Muscle layer of duodenum (tissue), 2 donors: Measurements from ENCODE around the gene CCR3.

Experiments
- H3K27ac ChIP-seq: one replicate; pipeline ENCODE4 v1.7.0; 2013; ENCODE audit warnings: mild to moderate bottlenecking, low read length
- H3K27me3 ChIP-seq: one replicate; pipeline ENCODE4 v1.7.0; 2013; ENCODE audit warnings: low read depth, mild to moderate bottlenecking, control low read depth, low read length
- H3K36me3 ChIP-seq, 2 donors: one replicate each; pipeline ENCODE4 v1.7.0; 2013; ENCODE audit warnings: low read length in 2 of 2, control low read depth in 1 of 2, mild to moderate bottlenecking in 1 of 2; ENCODE audit not compliant: insufficient read depth in 2 of 2, control insufficient read depth in 1 of 2
- H3K4me1 ChIP-seq, 2 donors: one replicate each; pipeline ENCODE4 v1.7.0; 2013; ENCODE audit warnings: low read length in 2 of 2, mild to moderate bottlenecking in 2 of 2, control low read depth in 1 of 2, moderate library complexity in 1 of 2; ENCODE audit not compliant: insufficient read depth in 2 of 2, control insufficient read depth in 1 of 2
- H3K4me3 ChIP-seq, 2 donors: one replicate each; pipeline ENCODE4 v1.7.0; 2013; ENCODE audit warnings: low read length in 2 of 2, low read depth in 1 of 2, mild to moderate bottlenecking in 1 of 2
- H3K9me3 ChIP-seq, 2 donors: one replicate each; pipeline ENCODE4 v1.7.0; 2013; ENCODE audit warnings: low read length in 2 of 2, control low read depth in 1 of 2, mild to moderate bottlenecking in 1 of 2; ENCODE audit not compliant: control insufficient read depth in 1 of 2
- donor health status: healthy.

The CCR3 gene

DNA sequence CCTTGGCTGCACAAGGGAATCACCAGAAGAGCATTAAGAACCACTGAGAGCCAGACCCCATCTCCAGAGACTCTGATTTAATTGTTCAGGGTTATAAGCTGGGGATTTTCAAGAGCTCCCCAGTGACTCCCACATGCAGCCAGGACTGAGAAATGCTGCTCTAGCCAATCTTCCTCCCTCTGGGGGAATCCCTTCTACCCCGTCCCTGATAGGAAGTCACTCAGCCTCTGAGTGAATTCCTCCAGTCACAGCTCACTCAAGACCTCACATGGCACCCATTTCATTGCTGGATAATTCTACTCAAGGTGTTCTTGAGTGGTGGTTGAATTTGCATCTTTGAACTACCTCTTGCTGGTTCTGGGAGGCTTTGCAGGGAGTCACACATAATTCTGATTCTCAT, 10.7 kb downstream of the CCR3 start:
- Histone ChIP-seq H3K27me3 (no peaks in the 10 kb centered on the region), H3K27ac (no peak overlapping the region), H3K4me3 (no peak overlapping the region), H3K36me3 (no peaks in the 10 kb centered on the region), H3K9me3 (no peaks in the 10 kb centered on the region), H3K4me1 (no peaks in the 10 kb centered on the region)

DNA sequence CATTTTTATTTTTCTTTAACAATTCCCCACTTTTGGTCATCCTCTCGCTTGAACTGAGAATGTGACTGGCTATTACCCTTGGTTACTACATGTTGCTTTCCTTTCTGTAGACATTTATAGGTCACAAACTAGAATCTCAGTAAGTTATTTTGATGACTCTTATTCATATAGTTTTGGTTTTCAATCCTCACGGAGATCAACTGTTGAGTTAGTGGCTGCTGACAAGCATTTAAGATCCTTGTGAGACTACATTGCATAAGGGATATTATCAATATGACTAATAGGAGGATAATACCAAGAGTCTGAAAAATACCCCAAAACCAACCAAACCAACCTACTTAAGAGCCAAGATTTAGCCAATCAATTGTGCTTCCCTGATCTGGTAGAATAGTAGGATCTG, 16.3 kb downstream of the CCR3 start:
- Histone ChIP-seq H3K4me1 (no peaks in the 10 kb centered on the region), H3K27me3 (no peaks in the 10 kb centered on the region), H3K9me3 (no peaks in the 10 kb centered on the region), H3K36me3 (no peaks in the 10 kb centered on the region), H3K4me3 (no peak overlapping the region), H3K27ac (no peak overlapping the region)

DNA sequence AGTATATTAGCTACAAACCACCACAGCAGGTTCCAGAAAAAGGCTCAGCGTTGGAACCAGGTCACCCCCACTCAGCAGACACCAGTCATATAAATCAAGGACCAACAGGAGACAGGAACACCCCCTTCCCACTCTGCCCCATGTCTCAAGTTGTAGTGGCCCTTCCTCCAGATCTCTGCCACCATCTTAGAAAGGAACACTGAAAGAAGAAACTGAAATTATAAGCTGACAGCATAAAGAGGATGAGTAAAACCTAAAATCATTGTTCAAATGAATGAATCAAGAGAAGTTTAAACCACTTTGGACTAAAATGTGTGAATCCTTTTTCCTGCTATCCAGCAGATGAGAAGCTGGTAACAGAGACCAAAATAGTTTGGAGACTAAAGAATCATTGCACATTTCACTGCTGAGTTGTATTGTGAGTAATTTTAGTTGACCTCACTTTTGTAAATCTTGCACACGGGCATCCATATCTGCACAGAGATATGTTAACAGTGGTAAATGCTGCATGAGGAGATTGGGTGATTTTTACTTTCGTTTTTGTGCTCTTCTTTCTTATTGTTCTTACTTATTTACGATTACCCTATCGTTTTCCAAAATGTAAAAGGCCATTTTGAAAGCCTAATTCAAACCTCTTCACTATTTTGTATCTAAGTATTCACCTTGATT, 19.8 kb downstream of the CCR3 start:
- Histone ChIP-seq H3K27me3 (no peaks in the 10 kb centered on the region), H3K27ac (no peak overlapping the region), H3K36me3 (no peaks in the 10 kb centered on the region), H3K4me3 (no peak overlapping the region), H3K4me1 (no peaks in the 10 kb centered on the region), H3K9me3 (no peaks in the 10 kb centered on the region)

DNA sequence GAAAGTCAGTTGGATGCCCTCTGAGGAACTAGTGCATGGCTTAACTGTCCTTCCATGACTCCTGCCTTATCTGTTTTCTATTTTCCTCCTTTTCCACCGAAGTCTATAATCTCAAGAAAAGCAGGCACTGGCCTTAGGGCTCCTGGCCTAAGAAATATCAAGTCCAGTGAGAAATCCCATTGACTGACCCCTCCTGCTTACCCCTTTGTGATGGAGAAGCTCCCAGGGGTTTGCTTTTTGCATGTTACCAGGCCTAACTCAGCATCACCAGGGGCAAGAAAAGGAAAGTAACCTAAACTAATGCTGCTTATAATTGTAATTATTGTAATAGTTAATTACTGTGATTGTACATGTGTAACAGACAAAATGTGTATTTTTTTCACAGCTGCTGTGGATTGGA, 21.7 kb downstream of the CCR3 start:
- no peaks in the 10 kb centered on the region for H3K4me1 ChIP-seq
- H3K4me3 ChIP-seq = no peak overlapping the region
- no peaks in the 10 kb centered on the region for H3K36me3 ChIP-seq
- no peaks in the 10 kb centered on the region for H3K27me3 ChIP-seq
- no peak overlapping the region for H3K27ac ChIP-seq
- no peaks in the 10 kb centered on the region for H3K9me3 ChIP-seq

DNA sequence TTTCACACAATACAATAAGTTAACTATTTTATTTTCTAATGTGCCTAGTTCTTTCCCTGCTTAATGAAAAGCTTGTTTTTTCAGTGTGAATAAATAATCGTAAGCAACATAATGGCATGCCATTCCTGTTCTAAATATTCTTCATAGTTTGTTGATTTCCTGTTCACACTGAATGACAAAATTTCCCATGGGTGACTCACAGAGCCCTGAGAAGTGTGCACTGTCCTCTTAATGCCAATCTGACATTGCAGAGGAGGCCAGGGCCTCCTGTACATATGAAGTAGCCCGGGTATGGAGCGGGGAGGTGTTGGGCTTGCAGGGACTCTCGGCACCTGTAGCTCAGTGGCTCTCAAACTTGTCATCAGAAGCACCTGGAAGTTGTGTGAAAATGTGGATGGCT, 24.3 kb downstream of the CCR3 start:
- Histone ChIP-seq H3K27ac (no peak overlapping the region), H3K36me3 (no peaks in the 10 kb centered on the region), H3K27me3 (no peaks in the 10 kb centered on the region), H3K9me3 (peaks cover 0 to 3% of the 10 kb centered on the region in 2 donors), H3K4me1 (peaks cover 0 to 4% of the 10 kb centered on the region in 2 donors), H3K4me3 (no peak overlapping the region)

DNA sequence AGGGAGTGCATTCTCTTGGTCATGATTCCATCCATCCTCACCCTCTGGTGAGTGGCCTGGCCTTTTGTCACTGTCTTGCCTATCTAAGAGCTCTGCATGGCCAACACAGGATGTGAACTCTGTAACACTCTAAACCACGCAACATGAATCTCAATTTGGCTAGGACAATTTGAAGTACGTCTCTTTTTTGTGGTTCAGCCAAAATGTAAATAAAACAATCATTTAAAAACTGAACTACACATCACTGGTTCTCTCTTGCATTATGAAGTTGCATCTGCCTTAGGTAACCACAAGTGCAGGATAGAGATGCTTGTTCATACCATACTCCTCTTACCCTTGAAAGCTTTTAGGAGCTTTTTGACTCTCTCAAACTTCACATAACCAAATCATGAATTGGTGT, 27.3 kb downstream of the CCR3 start:
- Histone ChIP-seq H3K4me1 (peaks cover 0 to 9% of the 10 kb centered on the region in 2 donors), H3K9me3 (peaks cover 0 to 3% of the 10 kb centered on the region in 2 donors), H3K36me3 (no peaks in the 10 kb centered on the region)

DNA sequence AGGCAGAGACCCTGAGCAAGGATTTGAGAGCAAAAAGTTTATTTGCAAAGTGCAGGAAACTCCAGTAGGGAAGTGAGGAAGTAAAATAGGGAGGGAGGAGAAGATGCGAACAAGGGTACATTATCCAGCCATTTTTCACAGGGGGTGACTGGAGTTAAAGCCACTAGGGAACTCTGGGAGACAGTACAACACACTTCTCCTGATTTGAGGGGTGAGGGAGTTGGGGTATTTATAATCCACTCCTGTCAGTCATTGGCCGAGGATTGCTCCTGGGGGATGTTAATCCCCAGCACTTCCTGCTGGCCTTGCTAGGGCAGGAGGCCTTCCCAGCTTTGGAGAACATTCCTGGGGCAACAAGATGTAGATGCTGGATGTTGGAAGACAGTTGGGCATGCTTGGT, 28.2 kb downstream of the CCR3 start:
- no peak overlapping the region for H3K4me3 ChIP-seq
- H3K4me1 ChIP-seq = peaks cover 0 to 9% of the 10 kb centered on the region in 2 donors
- no peaks in the 10 kb centered on the region for H3K27me3 ChIP-seq
- no peak overlapping the region for H3K27ac ChIP-seq
- no peaks in the 10 kb centered on the region for H3K36me3 ChIP-seq
- H3K9me3 ChIP-seq = peaks cover 0 to 3% of the 10 kb centered on the region in 2 donors

More for the DNA sequence above, 27.3 kb downstream of the CCR3 start:
- Histone ChIP-seq H3K4me3 (no peak overlapping the region), H3K27me3 (no peaks in the 10 kb centered on the region), H3K27ac (no peak overlapping the region)

DNA sequence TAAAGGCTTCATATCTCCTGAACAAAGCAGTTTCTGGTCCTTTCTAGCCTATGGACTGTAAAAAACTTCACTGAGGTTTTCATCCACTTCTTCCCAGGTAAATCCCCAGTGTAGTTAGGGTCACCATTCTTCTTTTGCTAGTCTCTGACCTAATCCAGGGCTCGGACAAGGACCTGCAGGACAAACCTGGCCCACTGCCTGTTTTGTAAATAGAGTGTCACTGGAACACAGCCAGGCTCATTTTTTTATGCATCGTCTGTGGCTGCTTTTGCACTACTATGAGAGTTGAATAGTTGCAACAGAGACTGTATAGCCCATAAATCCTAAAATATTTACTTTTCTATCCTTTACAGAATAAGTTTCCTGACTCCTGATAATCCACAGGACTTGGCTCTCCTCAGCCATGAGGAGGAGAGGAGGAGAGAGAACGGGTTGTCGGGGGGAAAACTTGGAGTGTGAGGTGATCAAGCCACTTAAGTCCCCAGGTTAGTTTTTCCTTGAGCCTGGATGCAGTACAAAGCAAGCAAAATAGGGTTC, 29.0 kb downstream of the CCR3 start:
- no peaks in the 10 kb centered on the region for H3K27me3 ChIP-seq
- no peak overlapping the region for H3K4me3 ChIP-seq
- no peak overlapping the region for H3K27ac ChIP-seq
- peaks cover 0 to 3% of the 10 kb centered on the region in 2 donors for H3K9me3 ChIP-seq
- H3K36me3 ChIP-seq = no peaks in the 10 kb centered on the region
- peaks cover 0 to 9% of the 10 kb centered on the region in 2 donors for H3K4me1 ChIP-seq

DNA sequence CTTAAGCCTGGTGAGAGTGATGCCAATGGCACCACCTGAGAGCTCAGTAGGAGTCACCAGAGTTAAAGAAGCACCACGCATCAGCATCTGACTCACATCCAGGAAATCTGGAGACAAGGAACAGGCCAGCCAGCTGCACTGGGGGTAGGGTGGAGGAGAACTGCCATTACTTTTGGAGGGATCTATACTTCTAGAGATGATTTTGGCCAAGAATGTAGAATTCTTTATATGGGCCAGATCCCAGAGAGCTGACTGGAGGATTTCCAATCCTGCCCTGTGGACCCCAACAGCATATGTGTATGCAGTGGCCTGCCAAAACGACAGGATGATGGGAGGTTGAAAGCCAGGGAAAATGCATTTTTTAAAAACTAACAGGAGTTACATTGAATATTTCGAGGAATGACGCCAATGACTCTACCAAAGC, 29.8 kb downstream of the CCR3 start:
- Histone ChIP-seq H3K36me3 (no peaks in the 10 kb centered on the region), H3K9me3 (peaks cover 0 to 3% of the 10 kb centered on the region in 2 donors), H3K4me3 (no peak overlapping the region), H3K27me3 (no peaks in the 10 kb centered on the region), H3K27ac (no peak overlapping the region), H3K4me1 (peaks cover 0 to 9% of the 10 kb centered on the region in 2 donors)

DNA sequence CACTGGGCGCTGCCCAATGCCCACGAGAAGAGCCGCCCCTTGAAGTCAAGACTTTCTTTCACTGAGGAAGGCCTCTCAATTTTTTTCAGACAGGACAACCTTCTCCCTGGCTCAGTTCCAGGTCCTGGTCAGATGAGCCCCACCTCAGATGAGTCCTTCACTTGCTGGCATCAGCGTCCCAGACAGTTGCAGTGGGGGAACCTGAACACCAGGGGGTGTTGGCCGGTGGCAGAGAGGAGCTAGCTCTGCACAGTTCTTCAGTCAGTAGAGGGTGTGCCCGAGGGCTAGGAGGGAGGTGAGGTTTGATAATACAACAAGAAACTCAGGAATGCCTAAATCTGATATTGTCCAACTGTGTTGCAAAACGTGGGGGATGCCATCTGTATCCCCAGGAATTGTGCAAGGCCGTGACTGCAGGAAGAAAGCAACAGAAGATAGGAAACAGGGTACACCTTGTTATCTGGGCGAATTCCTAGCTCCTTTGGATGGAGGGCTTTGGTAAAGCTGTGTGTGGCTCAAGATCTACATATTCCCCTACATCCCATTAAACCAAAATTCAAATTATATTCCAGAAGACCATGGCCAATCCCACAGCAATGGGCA, 34.3 kb downstream of the CCR3 start:
- peaks cover 0 to 5% of the 10 kb centered on the region in 2 donors for H3K4me1 ChIP-seq
- no peaks in the 10 kb centered on the region for H3K27me3 ChIP-seq
- no peak overlapping the region for H3K27ac ChIP-seq

DNA sequence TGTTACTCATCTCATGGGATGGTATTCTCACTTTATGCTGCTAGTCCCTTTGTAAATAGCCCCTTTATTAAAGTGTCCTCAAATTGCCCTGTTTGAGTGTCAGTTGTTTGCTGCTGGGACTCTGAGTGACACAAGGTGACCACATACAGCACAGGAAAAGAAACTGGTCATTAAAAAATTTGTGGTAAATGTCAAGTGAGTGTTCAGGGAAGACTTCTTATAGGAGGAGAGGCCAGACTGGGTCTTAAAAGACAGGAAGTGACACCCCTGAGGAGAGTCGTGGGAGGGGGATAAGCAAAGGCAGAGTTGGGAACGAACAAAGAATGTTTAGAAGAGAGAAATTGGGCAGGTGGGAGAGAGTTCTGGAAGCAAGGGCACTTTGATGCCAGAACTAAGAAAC, 35.2 kb downstream of the CCR3 start:
- H3K27ac ChIP-seq = no peak overlapping the region
- peaks cover 0 to 3% of the 10 kb centered on the region in 2 donors for H3K9me3 ChIP-seq
- no peaks in the 10 kb centered on the region for H3K27me3 ChIP-seq
- no peaks in the 10 kb centered on the region for H3K36me3 ChIP-seq
- H3K4me1 ChIP-seq = no peaks in the 10 kb centered on the region
- H3K4me3 ChIP-seq = no peak overlapping the region

More for the DNA sequence above, 34.3 kb downstream of the CCR3 start:
- Histone ChIP-seq H3K9me3 (peaks cover 0 to 3% of the 10 kb centered on the region in 2 donors), H3K4me3 (no peak overlapping the region), H3K36me3 (no peaks in the 10 kb centered on the region)
